Superior temporal gyrus (tissue), 1 donor: ENCODE data around the gene IRF4.
"Not testable (repeated sequence)": the region's sequence is repeated elsewhere in the genome, so short reads cannot be mapped to it uniquely, and the experiment has no call there.

Source experiments
- DNase-seq: peaks from one replicate; pipeline ENCODE4 v3.0.0-alpha.2; 2016; ENCODE audit errors: extremely low spot score

The IRF4 gene

GRCh38 chr6:421211-421610 lies 29.7 kb downstream of the IRF4 start:
- no peak for DNase-seq

DNA sequence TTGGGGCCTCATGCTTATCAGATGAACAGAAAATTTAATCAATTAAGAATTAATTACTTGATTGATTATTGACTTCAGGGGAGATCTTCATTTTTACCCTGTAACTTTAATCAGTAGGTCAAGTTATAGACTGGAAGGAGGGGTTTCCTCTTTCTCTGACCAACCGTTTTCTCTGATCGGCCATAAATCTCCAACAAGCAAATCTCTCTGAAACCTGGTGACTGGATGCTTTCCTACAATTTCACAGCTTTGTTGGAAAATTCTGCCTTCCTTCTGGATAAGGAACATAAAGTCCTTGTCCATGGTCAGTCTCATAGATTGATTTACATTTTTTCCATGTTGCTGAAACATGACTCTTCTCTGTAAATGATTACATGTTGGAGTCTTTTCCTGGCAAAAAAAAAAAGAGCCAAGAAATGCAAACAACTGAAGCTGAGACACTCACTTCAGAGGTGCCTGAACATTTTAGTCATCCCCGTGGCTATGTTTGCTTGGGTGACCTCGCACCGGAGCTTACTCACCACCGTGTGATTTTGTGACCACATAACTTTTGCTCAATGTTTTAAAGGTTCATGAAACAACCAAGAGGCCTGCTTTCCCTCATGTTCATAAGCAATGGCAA lies 31.0 kb downstream of the IRF4 start:
- DNase-seq = no peak

- DNase-seq = no peak
These were observed 31.7 kb downstream of the IRF4 start for GRCh38 chr6:423055-423798.

DNA sequence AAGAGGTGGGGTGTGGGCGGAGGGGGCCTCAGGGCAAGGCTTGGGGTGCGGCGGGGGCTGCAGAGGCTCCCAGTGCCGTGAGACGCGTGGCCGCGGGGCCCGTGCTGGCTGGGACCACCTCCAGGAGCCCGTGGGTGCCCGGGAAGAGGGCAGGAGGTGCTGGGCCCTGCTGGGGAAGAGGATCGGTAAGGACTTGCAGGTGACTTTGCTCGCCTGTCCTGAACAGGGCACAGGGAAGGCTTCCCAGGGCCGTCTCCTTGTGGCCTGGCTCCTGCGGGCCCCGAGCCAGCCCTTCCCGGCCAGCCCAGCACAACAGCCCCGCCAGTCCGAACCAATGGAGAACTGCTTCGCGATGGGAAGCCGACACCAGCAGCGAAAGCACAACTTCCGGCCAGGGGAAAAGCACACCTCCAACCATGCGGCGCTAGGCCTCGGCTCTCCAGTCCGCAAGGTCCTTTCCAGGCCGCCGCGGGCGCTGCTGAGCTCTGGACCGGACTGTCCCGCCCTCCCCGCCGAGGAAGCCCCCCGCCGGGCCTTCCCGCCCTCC lies 32.3 kb downstream of the IRF4 start:
- DNase-seq = no peak

- DNase-seq = no peak
These were observed 33.3 kb downstream of the IRF4 start for GRCh38 chr6:424741-425417.

GRCh38 chr6:425418-425788 lies 33.9 kb downstream of the IRF4 start:
- not testable (repeated sequence) for DNase-seq

GRCh38 chr6:426198-426738 lies 34.7 kb downstream of the IRF4 start:
- DNase-seq = not testable (repeated sequence)

DNA sequence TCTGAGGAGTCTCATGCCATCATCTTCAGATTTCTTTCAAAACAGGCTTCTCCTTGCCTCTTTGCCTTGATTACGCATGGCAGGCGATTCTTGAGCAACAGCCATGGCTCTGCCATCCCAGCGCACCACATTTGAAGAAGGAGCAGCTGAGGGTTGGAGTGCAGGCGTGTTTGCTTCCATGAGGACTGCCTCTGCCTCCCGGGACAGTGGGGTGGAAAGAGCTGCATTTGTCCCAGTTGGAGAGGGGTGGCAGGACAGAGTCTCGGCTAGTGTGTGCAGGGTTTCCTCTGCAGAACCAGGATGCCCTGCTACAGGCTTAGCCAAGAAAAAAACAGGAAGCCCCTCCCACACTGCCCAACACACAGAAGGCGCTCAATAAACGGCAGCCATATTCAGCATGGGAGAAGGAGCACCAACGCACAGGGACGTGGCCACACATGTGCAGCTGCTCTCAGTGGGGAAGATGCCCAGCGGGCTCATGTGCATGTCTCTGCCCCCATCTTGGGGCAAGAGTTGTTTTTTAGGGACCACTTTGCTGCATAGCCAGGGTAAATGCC lies 36.6 kb downstream of the IRF4 start:
- no peak for DNase-seq

GRCh38 chr6:429515-430121 lies 38.1 kb downstream of the IRF4 start:
- DNase-seq = no peak

- DNase-seq = no peak
These were observed 40.0 kb downstream of the IRF4 start for GRCh38 chr6:431504-431903.

DNA sequence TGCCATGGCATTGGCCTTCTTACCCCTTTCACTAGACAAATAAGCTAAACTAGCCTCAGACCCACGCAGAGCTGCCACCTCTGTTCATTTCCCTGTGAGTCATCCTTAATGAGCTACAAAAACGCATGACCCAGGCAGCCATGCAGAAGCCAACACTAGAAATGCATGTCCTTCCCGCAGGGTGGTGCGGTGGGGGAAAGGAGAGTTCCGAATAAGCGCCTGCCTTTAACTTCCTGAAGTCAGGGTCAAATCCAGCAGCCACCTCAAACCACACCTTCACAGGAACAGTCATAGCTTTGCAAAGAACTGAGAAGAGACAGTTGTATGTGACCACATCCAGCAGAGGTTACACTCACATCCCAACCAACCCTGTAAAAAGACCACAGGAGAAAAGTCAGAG lies 40.4 kb downstream of the IRF4 start:
- DNase-seq = no peak

DNA sequence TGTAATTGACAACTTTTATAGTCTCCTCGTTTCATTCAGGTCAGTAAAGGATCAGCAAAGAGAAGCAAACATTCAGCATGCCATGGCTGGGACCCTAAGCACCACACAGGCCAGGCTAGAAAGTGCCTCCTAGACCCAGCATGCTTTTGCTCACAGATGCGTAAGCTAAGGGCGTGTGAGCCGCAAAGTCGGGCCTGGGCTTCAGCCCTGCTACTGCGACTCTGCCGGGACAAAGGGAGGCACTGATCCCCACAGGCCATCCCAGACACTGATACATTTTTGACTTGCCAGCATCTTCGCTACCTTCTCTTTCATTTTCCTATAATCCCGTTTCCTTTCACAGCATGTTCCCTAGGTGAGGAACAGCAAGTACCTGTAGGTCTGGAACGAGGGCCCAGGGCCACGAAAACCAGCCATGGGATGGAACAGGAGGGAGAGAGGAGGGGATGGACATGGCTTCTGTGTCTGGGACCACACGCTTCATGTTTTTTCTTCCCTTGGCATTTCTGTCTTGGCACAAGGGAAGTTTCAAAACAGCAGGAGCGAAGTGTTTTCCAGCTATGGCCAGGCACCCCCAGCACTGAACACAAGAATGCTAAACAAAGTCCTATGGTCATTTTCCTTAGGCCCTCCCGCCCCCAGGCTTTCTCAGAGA lies 42.6 kb downstream of the IRF4 start:
- DNase-seq = no peak

GRCh38 chr6:435441-436307 lies 44.1 kb downstream of the IRF4 start:
- DNase-seq = no peak

DNA sequence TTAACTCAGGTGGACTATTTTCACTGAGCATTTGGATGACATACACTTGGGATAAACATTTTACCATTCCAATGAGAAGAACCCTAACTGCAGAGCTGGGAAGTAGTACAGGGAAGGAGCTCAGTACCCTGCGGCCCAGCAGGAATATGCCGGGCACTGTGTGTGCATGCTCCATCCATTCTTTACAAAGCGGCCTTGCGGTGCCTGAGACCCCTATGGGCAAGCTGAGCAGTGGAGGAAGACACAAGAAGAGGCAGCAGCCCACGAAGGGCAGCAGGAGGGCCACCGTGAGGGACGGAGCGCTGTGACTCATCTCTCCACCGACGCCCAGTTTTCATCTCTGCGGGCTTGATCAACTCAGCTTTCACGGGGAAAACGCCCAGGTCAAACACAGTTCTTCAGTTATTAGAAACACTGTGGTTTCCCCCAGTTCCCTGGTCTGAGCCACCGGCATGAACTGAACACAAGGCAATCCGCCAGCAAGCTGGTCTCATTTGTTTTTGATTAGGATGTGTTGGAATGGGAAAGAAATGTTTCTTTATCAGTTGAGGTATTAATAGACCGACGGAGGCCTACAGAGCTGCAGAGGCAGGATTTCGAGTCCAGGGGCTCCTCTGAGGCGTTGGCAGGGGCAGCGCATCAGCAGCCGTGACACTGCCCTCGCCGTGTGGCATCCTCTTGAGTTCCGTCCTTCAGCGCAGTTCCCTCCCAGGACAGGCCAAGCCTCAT lies 44.9 kb downstream of the IRF4 start:
- no peak for DNase-seq

- DNase-seq = no peak
These were observed 45.5 kb downstream of the IRF4 start for GRCh38 chr6:437037-437392.

GRCh38 chr6:438634-439170 lies 47.1 kb downstream of the IRF4 start:
- DNase-seq = no peak

DNA sequence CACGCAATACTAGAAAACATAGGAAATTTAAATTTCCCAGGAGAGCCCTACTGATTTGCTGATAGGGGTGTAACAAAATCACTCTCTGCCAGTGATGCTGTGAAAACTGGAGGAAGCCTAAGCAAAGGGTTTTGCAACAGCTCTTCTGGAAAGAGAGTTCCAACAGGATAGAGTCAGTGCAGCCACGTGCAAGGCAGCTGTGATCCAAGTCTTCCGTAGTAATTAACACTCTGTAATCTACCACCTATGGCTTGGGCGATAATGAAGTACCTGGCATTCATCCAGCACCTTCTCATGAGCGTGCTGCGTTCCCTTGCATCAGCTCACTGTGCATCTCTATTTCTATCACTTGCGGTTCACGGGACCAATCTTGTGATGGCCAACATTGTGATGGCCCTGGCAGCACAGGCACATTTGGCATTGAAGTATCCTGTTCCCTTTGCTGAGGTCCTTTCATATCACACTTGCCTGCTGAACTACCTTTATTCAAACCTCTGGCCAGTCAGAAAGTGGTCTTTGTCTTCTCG lies 48.2 kb downstream of the IRF4 start:
- DNase-seq = no peak

- no peak for DNase-seq
These were observed 49.8 kb downstream of the IRF4 start for GRCh38 chr6:441126-441920.
